NCI-H82 treated with DMSO at 0.1 percent for 48 hours (cell line): ENCODE data around the gene JOSD2.
"Not testable (repeated sequence)": the region's sequence is repeated elsewhere in the genome, so short reads cannot be mapped to it uniquely, and the experiment has no call there.

Source experiments
- DNase-seq: peaks from one replicate; lab custom pipeline; 2025; ENCODE audit not compliant: unreplicated experiment; lab: John Stamatoyannopoulos, UW

Gene JOSD2

DNA sequence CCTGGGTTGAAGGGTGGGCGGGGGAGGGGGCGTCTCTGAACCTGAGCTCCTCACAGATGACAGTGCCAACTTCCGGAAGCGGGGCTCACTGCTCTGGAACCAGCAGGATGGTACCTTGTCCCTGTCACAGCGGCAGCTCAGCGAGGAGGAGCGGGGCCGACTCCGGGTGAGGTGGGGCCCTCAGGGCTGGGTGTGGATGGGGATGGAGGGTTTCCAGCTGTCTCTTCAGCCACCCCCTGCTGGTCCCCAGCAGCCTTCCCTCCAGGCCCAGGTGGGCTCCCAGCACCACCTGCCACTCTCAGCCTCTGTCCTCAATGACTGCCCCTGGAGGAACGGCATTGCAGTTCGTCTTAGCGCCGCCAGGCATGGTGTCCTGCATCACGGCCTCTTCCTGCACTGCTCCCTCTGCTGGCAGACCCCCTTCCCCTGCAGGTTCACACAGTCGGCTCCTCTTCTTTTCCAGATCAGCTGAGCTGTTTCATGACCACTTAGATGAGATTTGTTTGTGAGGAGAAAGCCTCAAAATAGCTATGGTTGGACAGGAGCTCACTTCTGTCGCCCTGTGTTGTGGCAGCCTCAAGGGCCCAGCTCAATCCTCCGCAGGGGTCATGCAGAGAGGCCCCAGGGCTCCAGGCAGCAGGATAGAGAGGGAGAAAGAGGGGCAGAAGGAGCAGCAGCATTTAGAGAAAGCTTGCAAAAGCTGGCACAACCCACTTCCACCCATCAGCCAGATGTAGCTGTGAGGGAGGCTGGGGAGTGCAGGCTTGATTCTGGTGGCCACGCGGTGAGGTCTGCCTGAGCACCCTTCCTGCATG is 31.9 kb downstream of the JOSD2 start:
- no peak for DNase-seq

- no peak for DNase-seq
Observed at GRCh38 chr19:50477751-50478515, 33.1 kb downstream of the JOSD2 start.

- no peak for DNase-seq
Observed at GRCh38 chr19:50476907-50477238, 34.1 kb downstream of the JOSD2 start.

GRCh38 chr19:50476224-50476906 is 34.6 kb downstream of the JOSD2 start, which contains the start of the genes EMC10 and GARIN5A:
Gene EMC10, plus strand, starts transcription at chr19:50476507. Its CDS starts 38 bp downstream, at chr19:50476545.
Gene GARIN5A, minus strand, starts transcription at chr19:50476848. Its CDS starts 460 bp downstream, at chr19:50476388.
- peak; percentile 40 for DNase-seq

DNA sequence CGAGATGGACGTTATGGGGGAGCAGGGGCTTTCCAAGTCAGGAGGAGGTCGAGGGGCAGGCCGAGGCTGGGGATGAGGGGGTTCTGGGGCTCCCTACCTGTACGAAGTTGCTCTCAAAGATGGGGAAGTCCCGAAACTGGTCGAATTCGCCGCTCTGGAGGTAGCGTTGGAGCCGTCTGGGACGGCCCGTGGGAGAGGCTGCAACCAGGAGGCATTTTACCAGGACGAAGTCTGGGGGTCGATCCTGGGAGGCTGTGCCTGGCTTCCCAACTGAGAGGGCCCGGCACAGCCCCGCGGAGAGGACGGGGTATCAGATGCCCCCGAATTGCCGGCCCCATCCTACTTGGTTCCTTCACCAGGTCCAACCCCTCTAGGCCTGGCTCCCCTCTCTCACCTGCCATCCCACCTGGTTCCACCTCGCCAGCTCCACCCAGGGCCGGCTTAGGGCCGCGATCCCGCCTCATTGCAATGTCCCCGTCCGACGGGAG is 35.2 kb downstream of the JOSD2 start:
- no peak for DNase-seq

DNA sequence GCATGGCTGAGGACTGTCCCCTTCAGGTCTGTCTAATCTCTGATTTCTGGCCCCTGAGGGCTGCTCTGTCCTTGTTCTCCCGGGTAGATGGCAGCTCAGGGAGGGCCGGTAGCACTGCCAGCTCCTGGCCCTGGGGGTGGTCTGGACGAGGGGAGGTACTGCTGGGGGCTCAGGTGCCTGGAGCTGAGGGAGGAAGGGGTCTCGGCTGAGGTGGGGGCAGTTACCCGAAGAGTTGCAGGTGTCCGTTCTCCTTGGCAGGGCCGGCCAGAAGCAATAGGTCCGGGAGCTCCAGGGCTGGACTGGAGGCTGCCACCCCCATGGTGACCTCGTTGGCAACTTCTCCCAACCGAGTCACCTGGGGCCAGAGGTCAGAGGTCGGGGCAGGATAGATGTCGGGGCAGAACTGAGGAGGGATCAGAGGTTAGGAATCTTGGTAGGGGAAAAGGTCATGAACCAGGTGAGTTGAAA is 35.9 kb downstream of the JOSD2 start:
- DNase-seq, result no peak

- not testable (repeated sequence) for DNase-seq
Observed at GRCh38 chr19:50473336-50473735, 37.7 kb downstream of the JOSD2 start.

GRCh38 chr19:50468818-50469217 is 42.2 kb downstream of the JOSD2 start:
- DNase-seq, result no peak

DNA sequence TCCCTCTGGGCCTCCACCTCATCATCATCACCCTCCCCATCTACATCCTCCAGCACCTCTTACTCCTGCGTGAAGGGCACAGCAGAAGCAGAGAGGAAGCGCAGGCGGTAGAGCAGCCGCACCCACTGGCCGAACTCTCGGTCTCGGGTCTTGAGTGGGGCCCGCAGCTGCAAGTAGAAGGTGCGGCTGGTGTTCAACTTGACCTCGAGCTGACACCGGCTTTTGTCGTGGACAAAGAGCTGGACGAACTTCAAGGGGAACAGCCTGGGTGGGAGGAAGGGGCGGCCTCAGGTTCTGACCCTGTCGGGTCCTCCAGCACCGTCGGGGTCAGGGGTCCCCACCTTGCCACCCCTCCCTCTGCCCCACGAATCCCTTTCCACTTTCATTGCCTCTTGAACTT is 43.4 kb downstream of the JOSD2 start:
- DNase-seq, result no peak

GRCh38 chr19:50466706-50467039 is 44.3 kb downstream of the JOSD2 start:
- no peak for DNase-seq

DNA sequence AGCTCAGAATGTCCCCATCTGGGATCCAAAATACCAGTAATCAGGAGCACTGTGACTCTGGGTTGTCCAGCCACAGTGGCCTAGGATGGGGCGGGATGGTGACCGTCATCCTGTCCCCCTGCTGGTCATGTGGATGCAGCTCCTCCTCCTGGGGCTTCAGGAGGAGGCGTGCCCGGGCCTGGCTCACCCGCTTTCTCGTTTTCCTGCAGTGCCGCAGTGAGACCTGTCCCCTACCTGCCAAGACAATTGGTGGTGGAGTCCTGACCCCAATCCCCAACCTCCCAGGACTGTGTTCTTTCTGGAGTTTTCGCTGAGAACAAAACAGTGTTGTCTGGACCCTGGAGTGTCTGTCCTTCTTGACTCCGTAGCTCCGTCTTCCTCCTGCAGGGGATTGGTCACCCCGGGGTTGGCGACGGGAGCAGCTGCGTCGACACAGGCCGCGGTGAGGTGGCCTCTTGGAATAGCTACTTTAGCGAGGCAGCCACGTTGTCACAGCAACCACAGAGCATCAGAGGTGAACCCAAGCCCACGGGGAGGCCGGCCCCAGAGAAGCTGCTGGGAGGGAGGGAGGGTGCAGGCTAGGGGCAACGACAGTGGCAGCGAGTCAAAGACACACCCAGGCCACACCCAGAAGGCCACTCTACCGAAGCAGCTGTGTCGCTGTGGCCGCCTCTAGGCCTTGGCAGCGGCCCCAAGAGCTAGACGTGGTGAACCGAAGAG is 44.8 kb downstream of the JOSD2 start:
- DNase-seq, result no peak

GRCh38 chr19:50465000-50465399 is 46.0 kb downstream of the JOSD2 start:
- DNase-seq, result no peak

DNA sequence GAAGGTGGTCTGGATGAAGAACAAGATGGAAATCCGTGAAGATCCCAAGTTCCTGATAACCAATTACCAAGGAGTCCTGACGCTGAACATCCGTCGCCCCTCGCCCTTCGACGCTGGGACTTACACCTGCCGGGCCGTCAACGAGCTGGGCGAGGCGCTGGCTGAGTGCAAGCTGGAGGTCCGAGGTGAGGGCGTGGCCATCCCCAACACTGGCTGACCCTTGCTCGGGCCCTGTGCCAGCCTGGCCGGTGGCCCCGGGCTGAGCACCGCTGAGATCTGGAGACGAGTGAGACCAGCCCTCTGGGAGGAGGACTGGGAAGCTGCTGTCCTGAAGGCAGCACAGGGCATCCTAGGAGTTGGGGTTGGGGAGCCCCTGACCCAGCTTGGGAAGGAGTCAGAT is 46.6 kb downstream of the JOSD2 start:
- DNase-seq, result no peak

DNA sequence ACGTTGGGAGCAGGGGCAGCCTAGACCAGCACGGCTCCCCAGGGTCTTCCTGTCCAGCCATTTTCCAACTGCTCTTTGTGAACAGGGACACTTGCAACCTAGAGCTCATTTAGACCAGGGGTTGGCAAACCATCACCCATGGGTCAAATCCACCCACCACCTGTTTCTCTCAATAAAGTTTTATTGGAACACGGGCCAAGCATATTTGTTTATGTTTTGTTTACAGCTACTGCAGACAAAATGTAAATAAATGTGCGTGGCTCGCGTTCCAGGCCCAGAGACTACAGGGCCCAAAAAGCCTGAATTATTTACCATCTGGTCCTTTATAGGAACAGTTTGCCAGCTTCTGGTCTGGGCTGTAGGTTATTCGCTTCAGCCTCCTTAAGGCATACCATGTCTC is 48.0 kb downstream of the JOSD2 start:
- DNase-seq, result no peak

- peak; percentile 32 for DNase-seq
Observed at GRCh38 chr19:50461066-50461875, 49.7 kb downstream of the JOSD2 start.

- DNase-seq, result no peak
Observed at GRCh38 chr19:50460161-50460765, 50.7 kb downstream of the JOSD2 start.

- DNase-seq, result no peak
Observed at GRCh38 chr19:50459638-50460037, 51.4 kb downstream of the JOSD2 start.

GRCh38 chr19:50459067-50459456 is 51.9 kb downstream of the JOSD2 start:
- DNase-seq, result no peak

DNA sequence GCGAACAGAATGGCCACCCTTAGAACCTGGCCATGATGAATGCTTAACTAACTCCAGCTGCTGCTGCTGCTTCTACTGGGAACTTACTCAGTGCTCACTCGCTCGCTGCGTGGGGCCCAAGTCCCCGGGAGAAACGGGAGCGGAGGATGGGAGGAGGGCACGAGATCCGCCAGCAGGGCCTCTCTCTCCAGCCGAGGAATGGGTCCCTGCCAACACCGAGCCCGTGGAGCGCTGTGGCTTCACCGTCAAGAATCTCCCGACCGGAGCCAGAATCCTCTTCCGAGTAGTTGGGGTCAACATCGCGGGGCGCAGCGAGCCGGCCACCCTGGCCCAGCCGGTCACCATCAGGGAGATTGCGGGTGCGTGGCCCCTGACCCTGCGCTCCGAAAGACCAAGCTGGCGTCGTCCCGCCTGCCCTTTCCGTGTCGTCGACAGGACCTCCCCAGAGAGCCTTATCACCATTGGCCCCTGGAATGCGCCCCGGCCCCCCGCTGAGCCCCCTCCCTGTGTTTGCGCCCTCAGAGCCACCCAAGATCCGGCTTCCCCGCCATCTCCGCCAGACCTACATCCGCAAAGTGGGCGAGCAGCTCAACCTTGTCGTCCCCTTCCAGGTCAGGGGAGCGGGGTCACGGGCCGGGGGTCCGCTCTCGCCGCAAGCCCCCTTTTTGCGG is 52.5 kb downstream of the JOSD2 start:
- no peak for DNase-seq
